HG02852 (cell line): ENCODE data around the gene PRKCE.

Experiments
- ATAC-seq: cut with Tn5 transposase; IDR thresholded peaks from one replicate; pipeline ENCODE4 v1.9.1; 2021; ENCODE audit warnings: mild to moderate bottlenecking, moderate library complexity; ENCODE audit not compliant: unreplicated experiment

PRKCE gene

DNA sequence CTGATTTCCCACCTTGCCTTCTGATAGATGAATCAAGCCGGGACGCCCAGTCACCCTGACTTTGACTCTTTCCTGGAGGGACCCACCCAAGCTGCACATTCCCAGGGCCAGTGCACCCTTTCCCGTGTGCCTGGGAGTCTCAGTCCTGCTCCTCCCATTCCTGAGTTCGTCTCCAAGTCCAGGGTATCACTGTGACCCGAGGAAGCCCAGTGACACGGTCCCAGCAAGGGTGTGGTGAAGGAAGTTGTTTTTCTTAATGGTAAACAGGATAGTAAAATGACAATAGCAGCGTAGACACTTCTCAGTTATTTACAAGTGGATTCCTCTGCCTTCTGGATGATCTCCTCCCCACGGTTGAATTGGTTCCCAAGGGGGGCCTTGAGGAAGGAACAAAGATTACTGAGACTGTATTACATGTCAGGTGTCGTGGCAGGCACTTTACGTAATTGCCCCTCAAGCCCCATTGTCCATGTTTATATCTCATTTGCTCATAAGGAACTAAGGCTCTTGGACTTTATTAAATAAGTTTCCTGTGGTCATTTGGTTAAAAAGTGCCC lies 123.3 kb downstream of the PRKCE start:
- ATAC-seq, result no peak

DNA sequence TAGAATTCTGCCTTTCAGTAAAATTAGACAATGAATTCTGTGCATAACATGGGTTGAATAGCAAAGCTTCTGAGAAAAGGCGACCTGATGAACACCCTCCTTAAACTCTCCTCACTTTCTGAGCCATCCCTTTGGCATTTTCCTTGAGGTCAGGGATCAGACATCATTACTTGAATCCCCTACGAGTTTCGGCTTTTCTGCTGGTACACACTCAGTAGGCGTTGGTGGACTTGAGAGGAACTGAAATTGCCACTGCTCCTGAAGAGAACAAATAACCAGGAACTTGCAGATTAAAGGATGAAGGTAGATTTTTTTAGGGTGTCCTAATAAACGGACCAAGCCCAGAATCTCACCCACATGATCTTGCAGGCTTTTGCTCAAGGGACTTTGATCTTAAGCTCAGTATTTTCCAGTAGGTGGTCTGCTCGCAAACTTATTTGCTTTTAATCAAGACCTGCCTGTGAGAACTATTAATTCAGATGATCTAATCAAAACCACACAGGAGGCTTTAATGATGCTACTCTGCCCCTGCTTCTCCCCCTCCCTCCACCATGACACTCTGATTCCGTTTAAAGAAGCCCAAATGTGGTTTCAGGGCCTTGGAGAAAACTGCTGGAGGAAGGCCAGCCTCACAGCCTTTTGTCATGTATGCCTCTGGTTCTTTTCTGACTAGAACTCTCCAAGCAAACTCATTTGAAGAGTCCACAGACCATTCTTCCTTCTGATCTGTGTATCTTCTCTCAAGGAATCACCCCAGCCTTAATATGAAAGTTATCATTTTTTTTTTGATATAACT lies 124.9 kb downstream of the PRKCE start:
- no peak for ATAC-seq

DNA sequence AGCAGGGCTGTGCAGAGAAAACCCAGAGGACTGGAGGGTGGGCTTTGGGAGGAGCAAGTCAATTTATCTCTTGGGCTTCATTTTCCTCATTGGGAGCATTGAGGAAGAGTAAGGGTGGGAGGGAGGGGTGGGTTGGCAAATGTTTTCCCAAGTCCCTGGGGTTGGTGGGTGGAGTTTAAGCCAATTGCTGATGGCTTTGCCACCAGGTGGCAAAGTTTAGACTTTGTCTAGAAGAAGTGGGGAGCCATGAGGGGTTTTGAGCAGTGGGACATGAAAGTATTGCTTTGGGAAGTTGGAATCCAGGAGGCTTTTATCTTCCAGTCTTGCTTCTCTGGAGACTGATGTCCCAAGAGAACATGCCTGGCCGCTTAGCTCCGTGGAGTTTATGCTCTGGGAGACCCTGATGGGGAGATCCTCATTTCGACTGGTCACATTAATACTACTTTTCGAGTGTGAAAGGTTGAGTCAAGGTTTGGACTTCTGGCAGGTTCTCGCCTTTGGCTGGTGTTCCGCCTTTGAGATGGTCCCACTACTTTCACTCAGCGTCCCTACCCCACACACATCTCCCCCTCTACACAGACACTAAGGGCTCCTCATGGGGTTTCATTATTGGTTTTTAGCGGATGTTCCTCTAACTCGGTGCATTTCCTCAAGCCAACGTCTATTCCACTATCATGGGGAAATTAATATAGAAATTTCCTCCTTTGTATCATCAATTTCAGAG lies 126.7 kb downstream of the PRKCE start:
- ATAC-seq, result no peak

DNA sequence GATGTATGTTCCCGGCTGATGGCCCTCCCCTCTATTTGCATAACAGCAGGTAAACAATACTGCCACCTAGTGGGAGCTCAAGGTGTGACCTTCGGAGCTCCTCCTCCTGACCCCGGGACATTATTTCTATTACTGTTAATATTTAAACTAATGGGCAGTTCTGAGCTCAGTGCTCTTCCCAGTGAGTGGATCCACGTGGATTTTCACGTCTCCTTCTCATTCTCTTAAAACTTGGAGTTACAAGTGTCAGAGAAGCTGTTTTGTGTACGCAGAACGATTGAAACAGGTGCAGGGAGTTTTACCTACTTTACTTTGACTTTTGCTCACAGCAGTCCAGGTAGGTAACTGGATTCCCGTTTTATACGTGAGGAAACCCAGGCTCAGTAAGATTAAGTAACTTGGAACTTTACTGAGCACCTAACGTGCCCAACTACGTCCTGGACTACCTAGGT lies 127.3 kb downstream of the PRKCE start:
- ATAC-seq, result no peak

DNA sequence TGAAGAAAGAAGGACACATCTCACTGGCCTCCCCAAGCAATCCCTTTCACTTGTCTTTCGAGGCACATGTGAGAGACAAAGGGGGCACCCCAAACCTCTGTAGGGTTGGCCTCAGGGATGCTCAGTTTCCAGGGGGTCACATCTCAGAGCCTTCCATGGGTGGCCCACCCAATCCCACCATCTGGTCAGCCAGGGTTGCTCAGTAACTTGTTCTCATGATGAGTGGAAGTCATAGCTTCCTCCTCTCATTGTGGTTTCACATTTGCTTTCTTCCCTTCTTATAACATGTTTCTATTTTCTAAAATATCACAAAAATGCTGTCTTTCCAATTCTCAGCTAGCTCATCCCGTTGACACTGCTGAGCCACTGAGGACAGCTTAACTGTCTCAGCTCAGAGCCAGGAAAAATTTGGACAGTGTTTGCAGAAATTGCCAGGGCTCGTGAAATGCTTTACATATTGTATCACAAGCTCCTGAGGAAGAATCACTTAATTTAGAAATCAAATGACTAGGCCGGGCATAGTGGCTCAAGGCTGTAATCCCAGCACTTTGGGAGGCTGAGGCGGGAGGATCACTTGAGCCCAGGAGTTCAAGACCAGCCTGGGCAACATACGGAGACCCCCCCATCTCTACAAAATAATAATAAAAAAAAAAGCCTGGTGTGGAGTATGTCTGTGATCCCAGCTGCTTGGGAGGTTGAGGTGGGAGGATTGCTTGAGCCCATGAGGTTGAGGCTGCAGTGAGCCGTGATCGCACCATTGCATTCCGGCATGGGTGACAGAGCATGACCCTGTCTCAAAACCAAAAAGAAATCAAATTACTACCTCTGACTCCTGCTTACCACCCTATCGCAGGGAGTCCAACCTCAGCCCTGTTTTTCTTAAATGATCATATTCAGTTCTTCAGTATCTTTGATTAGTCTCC lies 129.3 kb downstream of the PRKCE start:
- peak; percentile 53 for ATAC-seq

DNA sequence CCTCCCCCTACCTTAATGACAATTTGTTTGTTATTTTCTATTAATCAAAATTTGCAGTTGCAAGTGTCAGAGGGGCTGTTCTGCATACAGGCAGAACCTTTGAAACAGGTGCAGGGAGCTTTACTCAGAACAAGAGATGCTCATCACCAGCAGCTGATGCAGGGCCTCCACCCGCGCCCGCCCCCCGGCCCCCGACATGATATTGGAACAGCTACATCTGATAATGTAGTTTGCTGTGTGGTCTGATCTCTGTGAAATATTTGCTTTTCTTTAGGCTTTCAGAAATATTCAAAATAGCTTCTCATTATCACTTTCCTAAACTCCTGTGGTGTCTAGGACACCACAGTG lies 130.0 kb downstream of the PRKCE start:
- ATAC-seq, result peak; percentile 53

DNA sequence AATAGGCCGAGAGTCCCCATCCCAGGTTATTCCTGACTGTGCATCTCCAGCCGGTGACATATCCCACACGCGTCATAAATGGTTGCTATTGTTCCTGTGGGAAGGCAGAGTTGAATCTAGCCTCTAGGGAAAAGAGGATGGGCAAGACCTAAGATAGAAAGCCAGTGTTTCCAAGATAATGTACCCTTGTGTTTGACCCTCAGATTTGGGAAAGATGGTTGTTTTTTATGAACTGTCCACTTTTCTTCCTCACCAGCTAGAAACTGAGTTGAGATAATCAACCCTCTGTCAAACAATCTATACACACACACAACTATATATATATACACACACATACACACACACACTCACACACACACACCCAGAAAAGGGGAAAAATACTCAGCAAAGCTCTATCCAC lies 131.0 kb downstream of the PRKCE start:
- no peak for ATAC-seq

DNA sequence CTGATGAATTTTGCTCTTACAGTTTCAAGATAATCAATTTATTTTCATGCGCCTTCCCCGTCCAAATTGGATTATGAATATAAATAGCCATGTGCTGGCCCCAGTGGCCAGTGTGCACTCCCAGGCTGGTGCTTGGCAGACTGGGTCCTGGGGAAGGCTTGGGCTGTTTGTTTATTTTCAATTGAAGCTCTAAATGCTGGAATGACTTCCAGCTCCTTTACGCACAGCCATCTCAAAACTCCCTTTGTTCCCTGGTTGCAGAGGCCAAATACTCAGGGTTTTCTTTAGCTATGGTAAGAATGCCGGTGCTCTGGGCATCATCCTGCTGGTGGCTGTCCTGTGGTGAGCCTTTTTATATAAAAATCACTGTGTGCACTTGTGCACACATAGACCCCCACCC lies 131.5 kb downstream of the PRKCE start:
- no peak for ATAC-seq

DNA sequence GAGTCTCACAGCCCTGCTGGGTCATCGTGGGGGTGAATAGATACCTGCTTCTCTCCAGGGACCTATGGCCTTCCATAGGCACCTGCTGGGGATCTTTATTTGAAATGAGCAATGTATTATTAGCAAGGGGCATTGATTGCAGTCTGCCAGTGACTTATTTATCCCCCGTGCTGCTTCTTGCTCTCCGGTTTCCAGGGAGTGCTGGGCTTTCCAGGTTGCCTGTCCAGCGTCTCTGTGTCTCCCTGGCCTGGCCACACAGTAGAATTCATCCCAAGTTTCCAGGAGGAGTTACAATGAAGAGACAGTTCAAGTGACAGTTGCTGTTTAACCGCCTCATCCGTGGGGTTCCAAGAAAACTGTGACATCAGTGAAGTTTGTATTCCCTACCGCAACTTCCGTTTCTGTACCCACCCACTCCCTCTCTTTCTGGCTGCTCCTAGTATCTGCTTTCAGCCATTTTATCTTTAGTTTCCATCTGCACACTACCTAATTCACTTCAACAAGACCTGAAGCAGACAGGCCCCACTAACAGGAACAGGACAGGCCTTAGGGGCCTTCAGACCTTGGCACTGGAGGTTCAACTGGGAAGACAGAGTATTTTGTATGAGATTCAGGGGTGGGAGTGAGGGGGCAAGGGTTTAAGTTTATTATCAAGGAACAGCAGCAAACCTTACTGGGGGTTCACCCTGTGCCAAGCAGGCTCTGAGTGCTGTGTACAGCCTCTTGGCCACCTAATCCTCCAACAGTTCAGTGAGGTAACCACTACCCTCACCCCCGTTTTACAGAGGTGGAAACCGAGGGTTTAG lies 134.8 kb downstream of the PRKCE start:
- ATAC-seq, result no peak

DNA sequence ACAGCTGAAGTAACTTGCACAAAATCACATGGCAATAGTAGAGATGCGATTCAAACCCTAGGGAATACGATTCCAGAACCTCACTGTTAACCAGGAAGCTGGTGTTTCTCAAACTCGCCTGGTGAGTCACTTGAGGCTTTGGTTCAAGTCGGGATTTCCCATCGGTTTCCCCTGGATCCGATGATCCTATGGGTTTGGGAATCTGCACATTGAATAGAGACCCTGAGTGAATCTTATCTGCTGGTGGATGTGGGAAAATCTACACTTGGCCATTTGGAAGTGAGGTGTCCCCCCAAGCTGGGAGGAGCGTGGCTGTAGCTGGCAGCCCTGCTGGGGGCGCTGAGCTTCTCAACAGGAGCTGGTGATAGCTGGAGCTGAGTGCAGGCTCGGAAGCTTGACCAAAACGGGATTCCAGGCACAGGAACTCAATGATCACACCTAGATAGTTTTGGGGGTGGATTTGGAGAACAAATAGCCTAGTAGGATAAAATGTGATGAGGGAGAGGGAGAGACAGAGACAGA lies 135.4 kb downstream of the PRKCE start:
- no peak for ATAC-seq

DNA sequence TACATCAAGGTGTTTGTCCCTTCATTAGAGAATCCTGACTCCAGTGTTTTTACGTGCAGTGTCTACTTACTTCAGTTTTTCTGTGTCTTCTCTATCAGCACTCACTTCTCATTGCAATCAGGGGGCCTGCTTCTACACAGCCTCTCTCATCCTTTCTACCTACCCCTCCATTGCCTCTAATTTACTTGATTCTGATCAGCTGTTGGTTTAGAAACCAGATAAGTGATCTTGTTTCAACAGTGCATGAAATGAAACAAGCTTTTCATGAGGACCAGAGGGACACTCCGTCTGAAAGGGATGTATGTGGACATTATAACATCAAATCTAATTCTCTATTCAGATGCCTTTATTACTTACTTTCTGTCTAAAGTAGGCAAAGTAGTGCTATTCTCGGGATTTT lies 136.9 kb downstream of the PRKCE start:
- ATAC-seq, result no peak

DNA sequence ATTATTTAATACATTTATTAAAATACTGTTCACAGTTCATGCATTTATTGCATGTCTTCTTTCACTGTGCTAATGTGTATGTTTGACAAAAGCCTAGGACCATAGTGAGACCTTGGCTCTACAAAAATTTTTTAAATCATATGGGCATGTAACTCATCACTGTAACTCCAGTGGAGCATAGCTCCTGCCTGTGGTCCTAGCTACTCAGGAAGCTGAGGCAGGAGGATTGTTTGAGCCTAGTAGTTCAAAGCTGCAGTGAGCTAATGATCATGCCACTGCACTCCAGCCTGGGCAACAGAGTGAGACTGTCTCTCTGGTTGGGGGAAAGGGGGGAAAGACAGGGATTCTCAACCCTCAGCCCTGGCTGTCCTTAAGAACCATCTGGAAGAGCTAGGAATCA lies 137.8 kb downstream of the PRKCE start:
- ATAC-seq, result no peak

DNA sequence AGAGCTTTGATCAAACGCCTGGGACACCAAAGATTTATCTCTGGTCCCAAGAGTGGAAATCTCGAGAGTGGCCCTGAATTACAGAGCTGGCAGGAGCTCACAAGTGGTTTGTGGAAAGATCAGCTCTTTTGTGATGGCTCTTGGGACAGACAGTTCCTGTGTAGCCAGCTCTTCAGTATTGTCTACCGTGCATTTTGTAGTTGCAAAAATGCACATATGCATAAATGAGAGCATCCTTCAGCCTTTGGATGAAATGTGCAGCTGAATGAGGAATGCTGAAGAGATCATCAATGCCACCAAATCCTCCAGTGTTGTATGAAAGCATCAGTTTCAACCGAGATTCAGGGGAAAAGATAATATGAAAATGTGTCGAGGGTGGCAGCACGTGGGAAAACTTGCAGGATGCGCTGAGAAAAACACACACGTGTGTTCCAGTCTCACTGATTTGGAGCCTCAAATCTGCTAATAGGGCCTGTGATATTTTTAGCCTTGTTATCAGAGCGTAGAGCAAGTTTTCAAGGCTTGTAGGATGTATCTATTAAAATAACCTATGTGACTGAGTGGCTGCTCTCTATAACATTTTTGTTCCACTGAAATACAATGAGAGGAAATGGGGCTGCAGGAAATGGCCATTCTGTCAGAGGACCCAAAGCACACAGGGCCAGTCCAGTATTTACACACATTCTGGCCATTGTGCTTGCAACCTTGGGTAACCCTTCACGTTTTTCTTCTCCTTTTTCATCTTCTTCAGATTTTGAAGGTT lies 138.7 kb downstream of the PRKCE start:
- ATAC-seq, result no peak

DNA sequence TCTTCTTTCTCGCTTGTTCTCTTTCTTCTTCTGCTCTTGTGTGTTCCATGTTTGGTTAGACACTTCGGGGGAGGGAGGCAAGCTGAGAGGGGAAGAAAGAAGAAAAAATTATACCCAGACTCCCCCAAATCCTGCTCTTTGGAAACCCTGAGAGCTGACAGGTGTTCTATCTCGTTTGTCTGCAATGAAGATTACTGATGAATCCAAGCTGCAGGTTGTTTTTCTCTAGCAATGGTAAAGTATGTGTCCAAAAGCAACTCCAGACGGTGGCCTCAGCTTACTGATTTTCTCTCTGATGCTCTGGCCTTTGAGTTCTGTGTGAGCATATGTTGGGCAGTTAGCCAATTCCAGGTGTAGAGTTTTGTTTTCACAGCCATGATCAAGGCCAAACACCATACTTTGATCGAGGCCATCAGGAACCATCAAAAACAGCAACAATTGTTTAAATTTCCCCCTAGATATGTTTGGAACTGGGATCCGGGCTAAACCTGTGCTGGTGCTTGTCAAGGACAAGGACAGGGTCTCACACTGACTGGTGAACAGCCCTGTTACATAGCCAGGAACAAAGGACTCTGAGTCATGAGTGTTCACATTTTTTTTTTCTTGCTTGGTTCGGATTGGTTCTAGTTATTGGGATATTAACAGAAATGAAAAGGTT lies 142.0 kb downstream of the PRKCE start:
- no peak for ATAC-seq

DNA sequence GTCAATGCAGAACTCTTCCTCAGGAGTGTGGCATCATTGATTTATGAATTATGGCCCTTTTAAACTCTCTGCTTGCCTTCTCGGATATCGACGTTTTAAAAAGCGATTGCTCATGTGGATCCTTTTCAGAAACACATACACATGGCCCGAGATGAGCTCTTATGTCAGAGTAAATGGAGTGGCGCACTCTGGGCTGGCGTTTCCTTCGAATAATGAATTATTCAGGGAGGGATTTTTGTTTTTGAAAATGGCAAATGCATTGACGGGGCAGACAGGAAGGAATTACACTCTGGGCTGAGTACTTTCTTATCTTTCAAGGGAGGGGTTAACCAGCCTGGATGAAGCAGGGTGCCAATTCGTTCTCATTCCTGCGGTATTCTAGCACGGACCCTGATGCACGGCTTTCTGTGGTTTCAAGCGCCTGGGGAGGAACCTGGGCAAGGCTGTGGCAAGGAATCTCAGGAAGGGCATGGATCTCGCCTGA lies 142.7 kb downstream of the PRKCE start:
- no peak for ATAC-seq

DNA sequence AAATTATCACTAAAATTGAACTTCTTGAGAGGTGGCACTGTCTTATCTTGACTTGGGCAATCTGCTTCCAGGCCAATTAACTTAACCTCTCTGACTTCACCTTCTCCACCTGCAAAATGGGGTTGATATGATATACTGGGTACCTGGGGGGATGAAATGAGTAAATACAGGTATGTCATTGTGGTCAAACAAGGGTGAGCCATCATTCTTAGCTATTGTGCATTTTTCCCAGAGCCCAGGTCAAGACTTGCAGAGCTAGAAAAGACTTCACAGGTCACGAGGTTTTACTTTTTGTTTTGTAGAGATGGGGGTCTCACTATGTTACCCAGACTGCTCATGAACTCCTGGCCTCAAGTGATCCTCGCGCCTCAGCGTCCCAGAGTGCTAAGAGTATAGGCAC lies 145.0 kb downstream of the PRKCE start:
- no peak for ATAC-seq

DNA sequence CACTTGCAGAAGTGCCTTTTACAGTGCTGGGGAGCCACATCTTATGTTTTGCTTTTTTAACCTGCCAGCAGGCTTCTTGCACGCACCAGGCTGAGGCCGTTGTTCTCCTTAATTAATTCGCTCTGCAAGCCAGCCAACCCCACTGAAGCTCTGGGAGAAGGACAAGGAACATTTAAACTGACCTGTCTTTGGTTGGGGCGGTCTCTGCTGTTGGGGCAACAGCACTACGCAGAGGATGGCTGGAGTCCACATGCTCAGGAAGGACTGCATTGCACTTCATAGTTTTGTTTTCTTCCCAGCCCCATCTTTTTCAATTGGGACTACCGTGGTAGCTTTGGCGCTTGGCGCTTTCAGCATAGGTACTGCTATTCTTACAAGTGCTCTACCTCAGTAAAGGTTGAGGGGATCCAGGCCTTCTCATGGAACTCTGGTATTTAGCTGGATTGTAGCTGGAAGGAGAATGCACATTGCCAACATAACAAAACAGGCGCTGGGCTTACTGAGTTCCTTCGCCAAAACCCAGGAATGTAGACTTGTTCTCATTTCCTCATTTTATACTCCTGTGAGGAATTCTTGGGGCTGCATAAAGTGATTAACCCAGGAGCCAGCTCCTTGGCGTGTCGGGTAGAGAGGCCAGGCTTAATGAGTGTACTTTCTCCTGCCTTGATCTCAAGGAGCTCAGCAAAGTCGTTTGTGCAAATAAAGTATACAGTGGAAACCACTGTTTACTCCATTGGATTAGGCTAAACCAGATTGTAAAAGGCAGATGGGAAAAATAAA lies 146.2 kb downstream of the PRKCE start:
- ATAC-seq, result no peak
